Astrocyte of the spinal cord (primary cell): Measurements from ENCODE around the gene RYR3.

Experiments used
- DNase-seq: peaks from one replicate; pipeline ENCODE4 v3.0.0; 2011; ENCODE audit warnings: low read depth, low spot score
- H3K4me3 ChIP-seq: 2 replicates; pipeline ENCODE4 v1.5.1; 2011; ENCODE audit warnings: low read depth, mild to moderate bottlenecking, low read length, moderate library complexity
- in situ Hi-C: cut with HindIII; loops from 2 replicates; pipeline ENCODE4 v1.10.0; 2017; ENCODE audit warnings: low sequenced_read_pairs
- TF ChIP-seq, protein P1 (sequence below): IDR thresholded peaks from 2 replicates; pipeline ENCODE4 v1.5.1; 2012; ENCODE audit warnings: low read depth, mild to moderate bottlenecking, low read length, inconsistent platforms

The RYR3 gene

DNA sequence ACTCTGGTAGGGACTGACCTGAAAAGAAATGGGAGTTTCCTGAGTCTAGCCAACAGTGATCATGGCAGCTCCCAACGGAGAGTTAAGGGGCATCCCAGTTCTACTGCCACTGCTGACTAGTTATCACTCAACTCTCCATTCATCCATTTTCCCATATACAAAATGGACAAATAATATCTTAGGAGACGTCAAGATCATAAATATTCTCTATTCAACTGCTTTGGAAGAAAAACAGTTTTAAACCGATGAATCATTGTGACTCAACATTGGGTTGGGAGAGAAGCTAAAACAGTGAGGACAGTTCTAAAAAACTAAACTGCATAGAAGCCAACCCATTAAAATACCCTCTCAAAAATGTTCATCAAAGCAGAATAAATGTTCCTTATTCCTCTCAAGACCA lies 600.0 kb downstream of the RYR3 start:
- in situ Hi-C loops: no loop called here
- no peak overlapping the region for H3K4me3 ChIP-seq

DNA sequence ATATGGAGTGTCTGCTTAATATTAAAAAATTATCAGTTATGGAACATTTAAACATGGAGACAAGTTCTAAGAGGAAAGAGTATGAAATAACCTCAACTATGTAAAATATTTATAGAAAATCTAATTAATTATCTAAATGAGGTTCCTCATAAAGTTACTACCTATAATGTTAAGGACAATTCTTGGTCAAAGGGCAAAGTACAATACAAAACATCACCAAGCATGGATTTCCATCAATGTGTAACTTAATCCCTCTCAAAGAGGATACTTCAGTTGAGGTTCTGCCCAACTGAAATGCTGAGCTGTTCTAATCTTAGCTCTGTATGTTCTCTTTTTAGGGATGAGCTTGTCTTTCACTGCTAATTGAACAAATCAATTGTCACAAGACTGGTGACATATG lies 601.6 kb downstream of the RYR3 start:
- TF ChIP-seq, protein P1, sequence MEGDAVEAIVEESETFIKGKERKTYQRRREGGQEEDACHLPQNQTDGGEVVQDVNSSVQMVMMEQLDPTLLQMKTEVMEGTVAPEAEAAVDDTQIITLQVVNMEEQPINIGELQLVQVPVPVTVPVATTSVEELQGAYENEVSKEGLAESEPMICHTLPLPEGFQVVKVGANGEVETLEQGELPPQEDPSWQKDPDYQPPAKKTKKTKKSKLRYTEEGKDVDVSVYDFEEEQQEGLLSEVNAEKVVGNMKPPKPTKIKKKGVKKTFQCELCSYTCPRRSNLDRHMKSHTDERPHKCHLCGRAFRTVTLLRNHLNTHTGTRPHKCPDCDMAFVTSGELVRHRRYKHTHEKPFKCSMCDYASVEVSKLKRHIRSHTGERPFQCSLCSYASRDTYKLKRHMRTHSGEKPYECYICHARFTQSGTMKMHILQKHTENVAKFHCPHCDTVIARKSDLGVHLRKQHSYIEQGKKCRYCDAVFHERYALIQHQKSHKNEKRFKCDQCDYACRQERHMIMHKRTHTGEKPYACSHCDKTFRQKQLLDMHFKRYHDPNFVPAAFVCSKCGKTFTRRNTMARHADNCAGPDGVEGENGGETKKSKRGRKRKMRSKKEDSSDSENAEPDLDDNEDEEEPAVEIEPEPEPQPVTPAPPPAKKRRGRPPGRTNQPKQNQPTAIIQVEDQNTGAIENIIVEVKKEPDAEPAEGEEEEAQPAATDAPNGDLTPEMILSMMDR: no peak
- in situ Hi-C loops: no loop called here
- no peak overlapping the region for H3K4me3 ChIP-seq
- no peak for DNase-seq

More for the DNA sequence above, 600.0 kb downstream of the RYR3 start:
- TF ChIP-seq, protein P1: no peak
- peak; percentile 56 for DNase-seq

DNA sequence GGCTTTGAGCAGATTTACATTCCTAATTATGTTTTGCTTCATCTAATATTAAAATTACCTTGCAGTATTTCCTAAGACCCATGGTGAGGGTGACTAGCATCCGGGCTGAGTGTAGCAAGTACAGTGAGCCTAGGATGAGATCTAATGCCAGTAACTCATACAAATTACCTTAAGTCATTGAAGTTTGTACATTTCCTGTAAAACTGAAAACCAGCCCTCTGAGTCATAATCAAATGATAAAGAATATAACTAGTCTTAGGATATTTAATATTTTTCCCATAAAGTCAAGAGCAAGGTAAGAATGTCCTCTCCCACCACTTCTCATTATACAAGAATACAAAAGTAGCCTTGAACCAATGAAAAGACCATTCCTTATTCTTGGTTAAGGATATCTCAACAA lies 602.7 kb downstream of the RYR3 start:
- H3K4me3 ChIP-seq: no peak overlapping the region
- TF ChIP-seq, protein P1: no peak
- no peak for DNase-seq
- in situ Hi-C loops: no loop called here
